MM.1S (cell line): ENCODE measurements around the gene TARP.

Source experiments
- DNase-seq: peaks from one replicate; pipeline ENCODE4 v3.0.0-alpha.2; 2015
- H2AFZ ChIP-seq: fragments of 300-600 bp; sonication (generic); 2 replicates; pipeline ENCODE4 v1.6.0; 2016; ENCODE audit warnings: antibody characterized with exemption, low read length
- H3F3A ChIP-seq: fragments of 300-600 bp; sonication (generic); 2 replicates; pipeline ENCODE4 v1.6.1; 2016; ENCODE audit warnings: mild to moderate bottlenecking, antibody characterized with exemption, low read length, moderate library complexity, mixed read lengths; ENCODE audit not compliant: insufficient read depth
- H3K27ac ChIP-seq: fragments of 300-600 bp; sonication (generic); 2 replicates; pipeline ENCODE4 v1.5.1; 2016; ENCODE audit warnings: mild to moderate bottlenecking, low read length
- H3K27me3 ChIP-seq: fragments of 300-600 bp; sonication (generic); replicated peaks from 2 replicates; pipeline ENCODE4 v1.6.0; 2016; ENCODE audit warnings: low read length; ENCODE audit not compliant: insufficient read depth
- H3K36me3 ChIP-seq: fragments of 300-600 bp; sonication (generic); replicated peaks from 2 replicates; pipeline ENCODE4 v1.6.1; 2016; ENCODE audit warnings: mild to moderate bottlenecking, low read length, mixed read lengths; ENCODE audit not compliant: insufficient read depth
- H3K4me1 ChIP-seq: fragments of 300-600 bp; sonication (generic); 2 replicates; pipeline ENCODE4 v1.6.1; 2016; ENCODE audit warnings: low read length, mixed read lengths
- H3K4me2 ChIP-seq: fragments of 300-600 bp; sonication (generic); 2 replicates; pipeline ENCODE4 v1.6.0; 2016; ENCODE audit warnings: low read depth, low read length
- H3K4me3 ChIP-seq: fragments of 300-600 bp; sonication (generic); 2 replicates; pipeline ENCODE4 v1.5.1; 2016; ENCODE audit warnings: low read length, mixed read lengths
- H3K79me2 ChIP-seq: fragments of 300-600 bp; sonication (generic); 2 replicates; pipeline ENCODE4 v1.6.1; 2016; ENCODE audit warnings: mixed run types, low read length, mixed read lengths
- H3K9ac ChIP-seq: fragments of 300-600 bp; sonication (generic); 2 replicates; pipeline ENCODE4 v1.6.1; 2016; ENCODE audit warnings: low read length, mixed read lengths
- H3K9me2 ChIP-seq: fragments of 300-600 bp; sonication (generic); replicated peaks from 2 replicates; pipeline ENCODE4 v1.6.1; 2016; ENCODE audit warnings: mild to moderate bottlenecking, low read length, mixed read lengths; ENCODE audit not compliant: insufficient read depth
- H3K9me3 ChIP-seq: fragments of 300-600 bp; sonication (generic); replicated peaks from 2 replicates; pipeline ENCODE4 v1.6.1; 2016; ENCODE audit warnings: mild to moderate bottlenecking, low read length, mixed read lengths; ENCODE audit not compliant: insufficient read depth
- H4K20me1 ChIP-seq: fragments of 300-600 bp; sonication (generic); 2 replicates; pipeline ENCODE4 v1.6.1; 2016; ENCODE audit warnings: mild to moderate bottlenecking, low read length, moderate library complexity, mixed read lengths; ENCODE audit not compliant: insufficient read depth
- EZH2 ChIP-seq: fragments of 300-600 bp; sonication (generic); optimal IDR thresholded peaks from 2 replicates; pipeline ENCODE3; 2017; ENCODE audit warnings: low read depth, mild to moderate bottlenecking, antibody characterized with exemption, low read length, mixed read lengths
- EZH2phosphoT487 ChIP-seq: fragments of 300-600 bp; sonication (generic); IDR thresholded peaks from 2 replicates; pipeline ENCODE4 v1.6.1; 2018; ENCODE audit warnings: antibody characterized with exemption, low read length
- TF ChIP-seq, protein P1 (sequence below): fragments of 300-600 bp; sonication (generic); IDR thresholded peaks from 2 replicates; pipeline ENCODE4 v1.5.1; 2016; ENCODE audit warnings: antibody characterized with exemption, low read length, mixed read lengths

The TARP gene

DNA sequence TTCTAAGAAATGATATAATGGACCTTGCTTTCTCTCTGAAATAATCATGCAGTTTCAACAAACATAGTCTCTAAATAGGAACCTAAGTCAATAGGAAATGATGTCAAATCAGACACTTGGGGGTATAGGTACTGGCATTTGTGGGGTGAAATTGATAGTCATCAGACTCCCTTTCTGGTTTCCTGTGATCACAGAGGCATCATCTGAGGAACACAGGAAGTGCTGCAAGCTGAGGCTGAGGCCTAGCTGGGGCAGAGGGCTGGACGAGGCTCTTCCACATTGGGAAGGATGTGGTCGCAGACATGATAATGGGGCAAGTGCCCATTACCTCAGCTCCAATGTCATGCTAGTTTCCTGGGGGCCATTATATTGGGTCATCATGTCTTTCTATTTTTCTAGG lies 33.5 kb upstream of the TARP start:
- no peak overlapping the region for H3K4me3 ChIP-seq
- H3K9ac ChIP-seq, result no peak overlapping the region
- H4K20me1 ChIP-seq, result no peaks in the 10 kb centered on the region
- no peaks in the 10 kb centered on the region for H3K9me3 ChIP-seq
- DNase-seq, result peak; percentile 61
- no peaks in the 10 kb centered on the region for H3K36me3 ChIP-seq
- H2AFZ ChIP-seq, result no peak overlapping the region
- H3K9me2 ChIP-seq, result no peaks in the 10 kb centered on the region
- no peaks in the 10 kb centered on the region for H3K79me2 ChIP-seq
- H3F3A ChIP-seq, result no peaks in the 10 kb centered on the region; the same call in 1 of the 2 replicates
- H3K4me1 ChIP-seq, result peaks cover 10% of the 10 kb centered on the region
- TF ChIP-seq, protein P1, sequence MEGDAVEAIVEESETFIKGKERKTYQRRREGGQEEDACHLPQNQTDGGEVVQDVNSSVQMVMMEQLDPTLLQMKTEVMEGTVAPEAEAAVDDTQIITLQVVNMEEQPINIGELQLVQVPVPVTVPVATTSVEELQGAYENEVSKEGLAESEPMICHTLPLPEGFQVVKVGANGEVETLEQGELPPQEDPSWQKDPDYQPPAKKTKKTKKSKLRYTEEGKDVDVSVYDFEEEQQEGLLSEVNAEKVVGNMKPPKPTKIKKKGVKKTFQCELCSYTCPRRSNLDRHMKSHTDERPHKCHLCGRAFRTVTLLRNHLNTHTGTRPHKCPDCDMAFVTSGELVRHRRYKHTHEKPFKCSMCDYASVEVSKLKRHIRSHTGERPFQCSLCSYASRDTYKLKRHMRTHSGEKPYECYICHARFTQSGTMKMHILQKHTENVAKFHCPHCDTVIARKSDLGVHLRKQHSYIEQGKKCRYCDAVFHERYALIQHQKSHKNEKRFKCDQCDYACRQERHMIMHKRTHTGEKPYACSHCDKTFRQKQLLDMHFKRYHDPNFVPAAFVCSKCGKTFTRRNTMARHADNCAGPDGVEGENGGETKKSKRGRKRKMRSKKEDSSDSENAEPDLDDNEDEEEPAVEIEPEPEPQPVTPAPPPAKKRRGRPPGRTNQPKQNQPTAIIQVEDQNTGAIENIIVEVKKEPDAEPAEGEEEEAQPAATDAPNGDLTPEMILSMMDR, result no peak
- no peak for TF ChIP-seq EZH2phosphoT487
- no peak for TF ChIP-seq EZH2
- H3K27ac ChIP-seq, result peak overlapping the region; percentile 59; the same call in 1 of the 2 replicates
- no peaks in the 10 kb centered on the region for H3K27me3 ChIP-seq
- peak overlapping the region; percentile 8; the same call in 1 of the 2 replicates for H3K4me2 ChIP-seq

DNA sequence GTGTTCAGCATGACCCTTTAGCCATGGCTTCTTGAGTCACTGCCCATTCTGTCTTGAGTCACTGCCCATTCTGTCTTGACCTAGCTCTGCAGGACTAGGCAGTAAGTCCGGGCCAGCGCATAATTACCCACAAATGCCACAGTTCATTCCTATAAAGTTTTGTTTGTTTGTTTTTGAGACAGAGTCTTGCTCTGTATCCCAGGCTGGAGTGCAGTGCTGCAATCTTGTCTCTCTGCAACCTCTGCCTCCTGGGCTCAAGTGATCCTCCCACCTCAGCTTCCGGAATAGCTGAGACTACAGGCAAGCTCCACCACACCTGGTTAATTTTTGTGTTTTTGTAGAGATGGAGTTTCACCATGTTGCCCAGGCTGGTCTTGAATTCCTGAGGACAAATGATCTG lies 32.7 kb upstream of the TARP start:
- H4K20me1 ChIP-seq, result no peaks in the 10 kb centered on the region
- TF ChIP-seq EZH2, result no peak
- no peak for TF ChIP-seq EZH2phosphoT487
- TF ChIP-seq, protein P1, result no peak
- no peaks in the 10 kb centered on the region for H3K9me2 ChIP-seq
- peak; percentile 46 for DNase-seq
- no peaks in the 10 kb centered on the region for H3K79me2 ChIP-seq
- H3K4me1 ChIP-seq, result peaks cover 7% of the 10 kb centered on the region
- no peak overlapping the region for H3K9ac ChIP-seq
- H3K4me2 ChIP-seq, result peak overlapping the region; percentile 8; the same call in 1 of the 2 replicates
- peak overlapping the region; percentile 59; the same call in 1 of the 2 replicates for H3K27ac ChIP-seq
- no peak overlapping the region for H2AFZ ChIP-seq
- H3K36me3 ChIP-seq, result no peaks in the 10 kb centered on the region
- H3K9me3 ChIP-seq, result no peaks in the 10 kb centered on the region
- no peaks in the 10 kb centered on the region for H3K27me3 ChIP-seq
- no peaks in the 10 kb centered on the region; the same call in 1 of the 2 replicates for H3F3A ChIP-seq
- H3K4me3 ChIP-seq, result no peak overlapping the region

DNA sequence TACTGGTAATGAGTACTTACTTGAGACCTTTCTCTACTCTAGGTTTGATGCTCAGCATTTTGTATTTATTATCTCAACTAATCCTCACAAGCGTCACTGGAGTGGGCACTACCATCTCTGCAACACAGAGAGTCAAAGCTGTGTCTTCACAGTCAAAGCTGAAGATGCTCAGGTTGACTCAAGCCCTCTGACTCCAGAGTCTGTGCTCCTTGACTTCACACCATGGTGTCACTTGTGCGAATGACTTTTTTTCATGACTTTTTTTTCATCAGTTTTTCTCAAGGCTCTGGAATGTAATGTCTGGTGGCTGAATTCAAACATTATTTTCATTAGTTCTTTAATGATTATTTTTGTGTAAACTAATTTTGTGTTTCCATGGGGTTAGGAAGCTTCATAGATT lies 30.4 kb upstream of the TARP start:
- H4K20me1 ChIP-seq, result no peaks in the 10 kb centered on the region
- H3K27ac ChIP-seq, result no peak overlapping the region
- no peak for TF ChIP-seq EZH2phosphoT487
- TF ChIP-seq EZH2, result no peak
- TF ChIP-seq, protein P1, result no peak

More for the DNA sequence above, 30.4 kb upstream of the TARP start:
- Histone ChIP-seq H3K79me2 (no peaks in the 10 kb centered on the region), H3K9ac (no peak overlapping the region), H3K27me3 (no peaks in the 10 kb centered on the region), H3K9me2 (no peaks in the 10 kb centered on the region), H3K4me1 (peaks cover 7% of the 10 kb centered on the region), H2AFZ (no peak overlapping the region), H3K36me3 (no peaks in the 10 kb centered on the region), H3K4me3 (no peak overlapping the region), H3F3A (no peaks in the 10 kb centered on the region; the same call in 1 of the 2 replicates), H3K4me2 (no peak overlapping the region), H3K9me3 (no peaks in the 10 kb centered on the region)
- no peak for DNase-seq
